HG03097 (cell line): ENCODE measurements around the gene NME7.

Experiments
- ATAC-seq: cut with Tn5 transposase; IDR thresholded peaks from one replicate; pipeline ENCODE4 v1.9.1; 2021; ENCODE audit not compliant: unreplicated experiment, low FRiP score

The NME7 gene

GRCh38 chr1:169092399-169092798 lies 275.2 kb downstream of the NME7 start:
- ATAC-seq, result no peak

DNA sequence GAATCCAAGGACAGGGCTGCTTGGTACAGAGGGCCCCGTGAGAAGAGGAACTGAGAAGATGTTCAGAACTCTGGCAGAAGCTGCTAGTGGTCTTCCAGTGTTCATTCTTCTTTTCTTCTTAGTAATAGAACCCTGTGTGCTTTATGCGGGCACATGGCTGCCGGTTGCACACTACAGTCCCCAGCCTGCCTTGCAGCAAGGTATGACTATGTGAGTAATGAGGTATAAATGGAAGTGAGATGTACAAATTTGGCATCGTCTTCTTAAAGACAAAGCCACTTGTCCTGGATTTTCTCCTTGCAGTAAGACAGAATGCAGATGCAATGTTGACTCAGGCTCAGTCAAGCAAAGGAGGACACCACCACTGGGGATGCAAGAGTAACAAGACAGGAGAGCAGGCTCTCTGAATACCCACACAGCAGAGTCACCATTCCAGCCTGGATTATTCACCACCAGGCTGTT lies 276.1 kb downstream of the NME7 start:
- ATAC-seq, result no peak

DNA sequence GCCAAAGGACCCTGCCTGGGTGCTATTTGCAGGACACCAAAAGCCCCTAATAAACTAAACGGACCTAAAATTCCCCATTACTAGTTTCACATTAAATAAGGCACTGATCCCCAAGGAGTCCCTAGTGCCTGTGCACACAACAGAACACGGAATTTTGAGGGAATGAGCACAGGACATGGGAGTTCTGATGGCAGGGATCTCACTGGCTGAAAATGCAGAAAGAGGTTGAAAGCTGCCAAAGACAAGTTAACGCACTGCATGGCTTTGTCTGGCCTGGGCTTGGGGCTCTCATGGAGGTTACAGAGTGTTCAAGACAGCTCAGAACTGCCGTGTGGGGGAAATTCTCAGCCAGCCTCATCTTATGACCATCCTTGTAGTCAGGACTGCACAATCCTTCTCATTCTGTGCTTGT lies 276.7 kb downstream of the NME7 start:
- no peak for ATAC-seq

DNA sequence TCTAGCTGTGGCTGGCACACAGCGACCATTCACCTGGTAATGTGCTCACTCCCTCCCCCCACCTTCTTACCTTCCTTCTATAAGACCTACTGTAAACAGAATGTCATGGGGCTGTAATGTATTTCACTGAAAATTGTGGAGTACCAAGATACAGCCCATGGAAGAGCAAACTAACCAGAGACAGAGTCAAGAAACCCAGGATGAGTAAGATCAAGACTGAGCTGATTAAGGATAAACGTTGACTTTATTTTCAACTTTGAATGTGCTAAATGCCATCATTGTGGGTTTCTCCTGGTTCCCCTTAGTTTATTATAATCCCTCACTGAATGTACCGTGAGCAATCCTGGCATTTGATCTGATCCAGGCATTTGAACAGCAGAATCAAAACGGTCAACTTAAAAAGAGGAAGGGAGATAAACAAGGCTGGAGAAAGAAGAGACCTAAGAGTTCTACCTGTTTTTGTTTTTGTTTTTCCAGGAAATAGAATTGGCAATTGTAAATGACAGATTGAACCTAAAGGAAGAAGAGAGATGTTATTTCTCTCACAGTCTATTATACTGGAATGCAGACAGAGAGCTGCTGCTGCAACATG lies 277.2 kb downstream of the NME7 start:
- ATAC-seq, result no peak

- no peak for ATAC-seq
Observed at GRCh38 chr1:169089776-169090175, 277.8 kb downstream of the NME7 start.

DNA sequence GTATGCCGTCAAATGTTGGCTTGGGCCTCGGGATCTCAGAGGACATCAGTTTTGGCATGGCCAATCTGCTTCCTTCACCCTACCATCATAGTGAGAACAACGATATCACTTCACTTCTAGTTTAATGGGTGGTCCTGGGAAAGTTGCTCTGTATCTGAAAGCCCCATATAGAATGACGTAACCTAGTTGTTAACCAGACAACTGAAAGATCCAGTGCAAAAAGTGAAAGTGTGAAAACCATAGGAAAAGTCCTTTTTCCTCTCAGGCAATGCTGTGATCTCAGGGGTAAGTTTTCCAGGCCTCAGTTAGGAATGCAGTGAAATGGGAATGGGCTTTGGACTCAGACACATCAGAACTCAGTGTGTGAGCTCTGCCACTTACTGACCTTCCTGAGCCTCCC lies 279.7 kb downstream of the NME7 start:
- ATAC-seq, result no peak

GRCh38 chr1:169086603-169087455 lies 280.8 kb downstream of the NME7 start:
- no peak for ATAC-seq

- ATAC-seq, result no peak
Observed at GRCh38 chr1:169085911-169086310, 281.7 kb downstream of the NME7 start.
